K562 (cell line): ENCODE data around the gene POU2F1. TPM values are rescaled to one million over a fixed set of nuclear protein-coding genes. Genes with fewer than 3 reads are reported as not detected.
A peak's percentile ranks its signal among the peaks of the same experiment; 100 is the strongest.

Source experiments
- BHLHE40 ChIP-seq: IDR thresholded peaks from 2 replicates; pipeline ENCODE4 v1.6.1; 2011; ENCODE audit warnings: low read length, improper control_type of control experiment
- ESRRA ChIP-seq: fragments of 450-650 bp; IDR thresholded peaks from 2 replicates; pipeline ENCODE4 v1.6.1; 2014; ENCODE audit warnings: low read depth, mild to moderate bottlenecking, moderate library complexity, borderline replicate concordance
- JUND ChIP-seq, 2 experiments: IDR thresholded peaks; 2 replicates in 1 of 2; 3 replicates in 1 of 2; pipeline ENCODE4 v1.6.1; 2011; ENCODE audit warnings: borderline replicate concordance in 2 of 2, low read depth in 2 of 2, low read length in 2 of 2, improper control_type of control experiment in 1 of 2, missing biosample characterization in 1 of 2, missing genetic modification characterization in 1 of 2, missing genetic modification reagents in 1 of 2
- LCOR ChIP-seq: sonication (generic); formaldehyde crosslinking; IDR thresholded peaks from 2 replicates; pipeline ENCODE4 v1.8.0; 2022; ENCODE audit warnings: mild to moderate bottlenecking, missing genetic modification reagents
- NFYB ChIP-seq: IDR thresholded peaks from 2 replicates; pipeline ENCODE4 v1.6.1; 2011; ENCODE audit warnings: mild to moderate bottlenecking, moderate library complexity; ENCODE audit not compliant: insufficient read length; ENCODE audit errors: extremely low read depth
- NR4A1 ChIP-seq, 2 experiments: fragments of 250-450 bp in 1 of 2; fragments of 450-650 bp in 1 of 2; sonication (Bioruptor Pico) in 1 of 2; IDR thresholded peaks; 2 replicates each; pipeline versions ENCODE4 v1.4.0 to v1.6.1; 2016 to 2020; ENCODE audit warnings: mild to moderate bottlenecking in 2 of 2, missing compliant biosample characterization in 1 of 2, missing genetic modification characterization in 1 of 2, moderate library complexity in 1 of 2
- POLR2A ChIP-seq: fragments of 450-650 bp; conservative IDR thresholded peaks from 2 replicates; pipeline ENCODE4 v1.6.1; 2016
- ZNF282 ChIP-seq: sonication (generic); formaldehyde crosslinking; IDR thresholded peaks from 2 replicates; pipeline ENCODE4 v1.8.1; 2023; ENCODE audit warnings: missing genetic modification reagents
- polyA plus RNA-seq, 8 experiments: library from polyadenylated mRNA; depleted of rRNA in 4 of 8; stranded (reverse) in 5 of 8; unstranded in 3 of 8; fragments of >200 nt; fragmentation: Nextera tagmentation in 2 of 8; fragmentation: Illumina TruSeq in 1 of 8; extraction: Ambion mirVana in 2 of 8; extraction: Trizol in 1 of 8; gene quantifications; 2 replicates each; pipeline versions ENCODE4 v1.2.1 to v1.2.3, GENCODE V29; 2011 to 2014; ENCODE audit warnings: inconsistent platforms in 1 of 8, missing spikeins in 1 of 8
- total RNA-seq, 7 experiments: library from RNA; depleted of rRNA in 6 of 7; stranded (reverse); fragments of >200 nt in 6 of 7; fragmentation: Illumina TruSeq in 2 of 7; extraction: Trizol in 2 of 7; gene quantifications; 2 replicates each; pipeline versions ENCODE4 v1.2.1 to v1.2.3, GENCODE V29; 2011 to 2021; ENCODE audit warnings: low replicate concordance in 1 of 7
- TF ChIP-seq, protein P1 (sequence below): fragments of 200-800 bp; sonication (Bioruptor generic); IDR thresholded peaks from 2 replicates; pipeline ENCODE4 v1.6.1; 2016; ENCODE audit warnings: missing genetic modification characterization, missing compliant biosample characterization
- TF ChIP-seq, protein P2 (sequence below): fragments of 450-650 bp; IDR thresholded peaks from 2 replicates; pipeline ENCODE4 v1.6.1; 2016; ENCODE audit warnings: antibody characterized with exemption

POU2F1 gene
- total and polyA plus RNA-seq, 9 of the 15 experiments (the other 6 are each of a cell fraction or from before 2014, with no cell fraction given), result 2.6 to 22.3 (median 8.8) TPM

DNA sequence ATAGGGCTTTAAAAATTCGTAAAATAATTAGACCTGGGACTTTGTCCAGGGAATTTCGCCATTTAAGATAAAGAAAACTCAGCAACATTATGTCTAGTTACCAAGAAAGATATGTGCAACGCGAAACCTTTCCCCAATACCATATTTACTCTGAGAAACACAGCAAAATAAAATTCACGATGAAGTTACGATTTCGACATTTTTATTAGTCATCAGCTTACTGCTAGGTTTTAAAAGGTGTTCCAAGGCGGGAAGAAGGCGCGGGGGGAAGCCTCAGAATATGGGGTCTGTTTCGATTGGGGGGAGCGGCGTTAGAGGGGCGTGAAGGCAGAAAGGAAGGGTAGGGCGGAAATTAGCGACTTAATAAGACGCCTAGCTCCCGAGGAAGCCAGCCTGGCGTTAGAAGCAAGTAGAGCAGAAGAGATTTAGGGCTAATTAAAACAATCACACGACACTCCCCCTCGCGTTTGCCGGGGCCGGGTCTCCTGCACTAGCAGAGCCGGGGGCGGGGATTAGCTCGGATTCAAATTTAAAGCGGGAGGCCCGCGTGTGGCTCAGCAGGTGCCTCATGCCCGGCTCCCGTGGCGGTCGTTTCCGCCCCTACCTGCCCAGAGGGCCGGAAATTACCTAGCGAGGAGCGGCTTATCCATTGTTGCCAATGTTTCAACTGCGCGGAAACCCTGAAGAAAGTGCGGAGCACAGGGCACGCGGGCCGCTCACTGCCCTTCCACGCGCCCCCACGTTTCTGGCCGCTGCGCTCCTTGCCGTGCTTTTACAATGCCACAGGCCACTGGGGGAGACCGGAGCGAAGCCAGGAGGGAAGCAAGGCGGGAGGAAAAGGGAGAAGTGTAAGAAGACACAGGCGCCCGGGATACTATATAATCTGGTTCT, 795 bp upstream of the POU2F1 start (continued):
- TF ChIP-seq JUND (IDR thresholded peaks at IDR 0.05; ENCODE audit: borderline replicate concordance, low read depth, low read length) (0 out of 2 replicates have a peak, but pooled peaks have one; percentile 21), JUND (tag; IDR thresholded peaks at IDR 0.05; ENCODE audit: borderline replicate concordance, low read depth, low read length) (peak; percentile 6; the same call in 1 of the 3 replicates), POLR2A (peak; percentile 97), BHLHE40 (no peak; the same call in 1 of the 2 replicates), ESRRA (no peak; the same call in 1 of the 2 replicates), NFYB (no peak), LCOR (CRISPR knock-in tag) (peak; percentile 90), ZNF282 (CRISPR knock-in tag) (0 out of 2 replicates have a peak, but pooled peaks have one; percentile 84), NR4A1 (CRISPR knock-in tag; IDR thresholded peaks at IDR 0.05) (0 out of 2 replicates have a peak, but pooled peaks have one; percentile 53), NR4A1 (tag; IDR thresholded peaks at IDR 0.05) (peak; percentile 67)
- TF ChIP-seq, protein P1, sequence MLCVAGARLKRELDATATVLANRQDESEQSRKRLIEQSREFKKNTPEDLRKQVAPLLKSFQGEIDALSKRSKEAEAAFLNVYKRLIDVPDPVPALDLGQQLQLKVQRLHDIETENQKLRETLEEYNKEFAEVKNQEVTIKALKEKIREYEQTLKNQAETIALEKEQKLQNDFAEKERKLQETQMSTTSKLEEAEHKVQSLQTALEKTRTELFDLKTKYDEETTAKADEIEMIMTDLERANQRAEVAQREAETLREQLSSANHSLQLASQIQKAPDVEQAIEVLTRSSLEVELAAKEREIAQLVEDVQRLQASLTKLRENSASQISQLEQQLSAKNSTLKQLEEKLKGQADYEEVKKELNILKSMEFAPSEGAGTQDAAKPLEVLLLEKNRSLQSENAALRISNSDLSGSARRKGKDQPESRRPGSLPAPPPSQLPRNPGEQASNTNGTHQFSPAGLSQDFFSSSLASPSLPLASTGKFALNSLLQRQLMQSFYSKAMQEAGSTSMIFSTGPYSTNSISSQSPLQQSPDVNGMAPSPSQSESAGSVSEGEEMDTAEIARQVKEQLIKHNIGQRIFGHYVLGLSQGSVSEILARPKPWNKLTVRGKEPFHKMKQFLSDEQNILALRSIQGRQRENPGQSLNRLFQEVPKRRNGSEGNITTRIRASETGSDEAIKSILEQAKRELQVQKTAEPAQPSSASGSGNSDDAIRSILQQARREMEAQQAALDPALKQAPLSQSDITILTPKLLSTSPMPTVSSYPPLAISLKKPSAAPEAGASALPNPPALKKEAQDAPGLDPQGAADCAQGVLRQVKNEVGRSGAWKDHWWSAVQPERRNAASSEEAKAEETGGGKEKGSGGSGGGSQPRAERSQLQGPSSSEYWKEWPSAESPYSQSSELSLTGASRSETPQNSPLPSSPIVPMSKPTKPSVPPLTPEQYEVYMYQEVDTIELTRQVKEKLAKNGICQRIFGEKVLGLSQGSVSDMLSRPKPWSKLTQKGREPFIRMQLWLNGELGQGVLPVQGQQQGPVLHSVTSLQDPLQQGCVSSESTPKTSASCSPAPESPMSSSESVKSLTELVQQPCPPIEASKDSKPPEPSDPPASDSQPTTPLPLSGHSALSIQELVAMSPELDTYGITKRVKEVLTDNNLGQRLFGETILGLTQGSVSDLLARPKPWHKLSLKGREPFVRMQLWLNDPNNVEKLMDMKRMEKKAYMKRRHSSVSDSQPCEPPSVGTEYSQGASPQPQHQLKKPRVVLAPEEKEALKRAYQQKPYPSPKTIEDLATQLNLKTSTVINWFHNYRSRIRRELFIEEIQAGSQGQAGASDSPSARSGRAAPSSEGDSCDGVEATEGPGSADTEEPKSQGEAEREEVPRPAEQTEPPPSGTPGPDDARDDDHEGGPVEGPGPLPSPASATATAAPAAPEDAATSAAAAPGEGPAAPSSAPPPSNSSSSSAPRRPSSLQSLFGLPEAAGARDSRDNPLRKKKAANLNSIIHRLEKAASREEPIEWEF (CRISPR knock-in tag), result no peak; the same call in 1 of the 2 replicates
- TF ChIP-seq, protein P2, sequence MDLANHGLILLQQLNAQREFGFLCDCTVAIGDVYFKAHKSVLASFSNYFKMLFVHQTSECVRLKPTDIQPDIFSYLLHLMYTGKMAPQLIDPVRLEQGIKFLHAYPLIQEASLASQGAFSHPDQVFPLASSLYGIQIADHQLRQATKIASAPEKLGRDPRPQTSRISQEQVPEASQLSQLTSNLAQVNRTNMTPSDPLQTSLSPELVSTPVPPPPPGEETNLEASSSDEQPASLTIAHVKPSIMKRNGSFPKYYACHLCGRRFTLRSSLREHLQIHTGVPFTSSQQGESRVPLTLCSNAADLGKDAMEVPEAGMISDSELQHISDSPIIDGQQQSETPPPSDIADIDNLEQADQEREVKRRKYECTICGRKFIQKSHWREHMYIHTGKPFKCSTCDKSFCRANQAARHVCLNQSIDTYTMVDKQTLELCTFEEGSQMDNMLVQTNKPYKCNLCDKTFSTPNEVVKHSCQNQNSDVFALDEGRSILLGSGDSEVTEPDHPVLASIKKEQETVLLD, result 0 out of 2 replicates have a peak, but pooled peaks have one; percentile 13
